BLaER1 (cell line): ENCODE data around the gene BTN2A1.

Source experiments
- H3K27ac ChIP-seq: shearing (Covaris generic); formaldehyde crosslinking; 2 replicates; pipeline ENCODE4 v1.8.1; 2022
- H3K27me3 ChIP-seq: shearing (Covaris generic); formaldehyde crosslinking; 2 replicates; pipeline ENCODE4 v1.8.1; 2022
- H3K36me3 ChIP-seq: shearing (Covaris generic); formaldehyde crosslinking; 2 replicates; pipeline ENCODE4 v1.8.1; 2022
- H3K4me1 ChIP-seq: shearing (Covaris generic); formaldehyde crosslinking; 2 replicates; pipeline ENCODE4 v1.8.1; 2022
- H3K4me2 ChIP-seq: shearing (Covaris generic); formaldehyde crosslinking; 2 replicates; pipeline ENCODE4 v1.8.1; 2022
- H3K4me3 ChIP-seq: shearing (Covaris generic); formaldehyde crosslinking; 2 replicates; pipeline ENCODE4 v1.8.1; 2022
- H3K9ac ChIP-seq: shearing (Covaris generic); formaldehyde crosslinking; 2 replicates; pipeline ENCODE4 v1.8.1; 2022
- H3K9me3 ChIP-seq: shearing (Covaris generic); formaldehyde crosslinking; 2 replicates; pipeline ENCODE4 v1.8.1; 2022
- H4K20me1 ChIP-seq: shearing (Covaris generic); formaldehyde crosslinking; 2 replicates; pipeline ENCODE4 v1.8.1; 2022
- Cebpa-rat ChIP-seq: shearing (Covaris generic); IDR thresholded peaks from 2 replicates; pipeline ENCODE4 v1.8.1; 2022

Gene BTN2A1

DNA sequence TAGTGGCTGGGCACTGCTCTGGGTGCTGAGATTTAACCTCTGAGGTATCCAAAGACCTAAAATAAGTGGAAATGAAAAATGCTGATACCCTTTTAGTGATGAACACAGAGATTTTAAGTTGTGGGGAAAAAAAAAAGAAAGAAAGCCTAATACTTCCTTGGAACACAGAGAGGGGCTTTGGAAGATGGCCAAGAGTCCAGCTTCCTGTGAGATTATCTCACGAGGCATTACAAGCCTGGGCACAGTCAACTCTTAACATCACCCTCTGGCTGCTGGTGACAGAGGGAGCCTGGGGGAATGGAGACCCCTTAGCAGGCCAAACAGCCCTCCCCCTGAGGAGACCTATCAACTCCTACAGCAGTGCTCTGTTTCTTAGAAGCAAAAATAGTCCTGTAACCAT, 19.7 kb downstream of the BTN2A1 start:
- H3K9me3 ChIP-seq: peaks cover 36% of the 10 kb centered on the region
- H3K9ac ChIP-seq: no peak overlapping the region
- no peak overlapping the region for H3K27ac ChIP-seq
- H4K20me1 ChIP-seq: no peaks in the 10 kb centered on the region
- no peak overlapping the region for H3K4me3 ChIP-seq
- no peaks in the 10 kb centered on the region for H3K27me3 ChIP-seq
- no peak for TF ChIP-seq Cebpa-rat
- no peak overlapping the region for H3K4me2 ChIP-seq
- H3K4me1 ChIP-seq: peaks cover 27% of the 10 kb centered on the region
- peaks cover 6% of the 10 kb centered on the region for H3K36me3 ChIP-seq

GRCh38 chr6:26478100-26478984, 20.6 kb downstream of the BTN2A1 start:
- Histone ChIP-seq H3K4me2 (no peak overlapping the region), H3K4me1 (peaks cover 29% of the 10 kb centered on the region), H3K27ac (no peak overlapping the region), H3K36me3 (no peaks in the 10 kb centered on the region), H3K9ac (no peak overlapping the region), H4K20me1 (no peaks in the 10 kb centered on the region), H3K4me3 (no peak overlapping the region), H3K27me3 (no peaks in the 10 kb centered on the region), H3K9me3 (peaks cover 28% of the 10 kb centered on the region)
- TF ChIP-seq Cebpa-rat: no peak

DNA sequence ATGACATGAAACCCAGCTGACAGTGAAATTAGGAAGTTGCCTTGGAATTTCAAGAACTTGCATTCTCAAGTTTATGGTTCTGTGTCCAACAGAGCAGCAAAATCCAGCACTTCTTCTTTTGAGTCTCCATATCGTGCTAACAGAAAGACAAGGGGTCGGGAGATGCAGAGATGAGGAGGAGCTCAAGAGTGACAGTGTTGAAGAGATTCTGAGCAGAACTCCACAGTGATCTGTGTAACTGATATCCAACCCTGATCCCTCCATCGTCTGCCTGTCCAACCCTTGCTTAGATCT, 21.2 kb downstream of the BTN2A1 start:
- Histone ChIP-seq H3K9me3 (peaks cover 34% of the 10 kb centered on the region), H3K4me1 (peaks cover 29% of the 10 kb centered on the region), H3K27ac (no peak overlapping the region), H3K4me2 (no peak overlapping the region), H3K4me3 (no peak overlapping the region), H4K20me1 (no peaks in the 10 kb centered on the region), H3K27me3 (no peaks in the 10 kb centered on the region), H3K36me3 (no peaks in the 10 kb centered on the region), H3K9ac (no peak overlapping the region)
- TF ChIP-seq Cebpa-rat: no peak

DNA sequence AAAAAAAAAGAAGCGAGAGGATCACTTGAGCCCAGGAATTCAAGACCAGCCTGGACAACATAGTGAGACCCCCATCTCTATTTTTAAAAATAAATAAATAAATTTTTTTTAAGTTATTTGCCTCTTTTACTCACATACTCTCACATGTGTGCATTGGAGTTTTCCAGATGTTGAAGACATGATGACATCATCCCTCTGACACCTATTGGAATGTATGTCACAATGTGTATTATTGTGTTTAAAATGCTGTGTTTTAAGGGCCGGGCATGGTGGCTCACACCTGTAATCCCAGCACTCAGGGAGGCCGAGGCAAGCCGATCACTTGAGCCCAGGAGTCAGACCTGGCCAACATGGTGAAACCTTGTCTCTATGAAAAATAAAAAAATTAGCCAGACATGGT, 24.6 kb downstream of the BTN2A1 start:
- Histone ChIP-seq H3K9ac (no peak overlapping the region), H4K20me1 (no peaks in the 10 kb centered on the region), H3K36me3 (no peaks in the 10 kb centered on the region), H3K4me1 (peaks cover 18% of the 10 kb centered on the region), H3K27me3 (no peaks in the 10 kb centered on the region), H3K27ac (no peak overlapping the region), H3K4me2 (no peak overlapping the region), H3K9me3 (peaks cover 43% of the 10 kb centered on the region), H3K4me3 (no peak overlapping the region)
- TF ChIP-seq Cebpa-rat: no peak

DNA sequence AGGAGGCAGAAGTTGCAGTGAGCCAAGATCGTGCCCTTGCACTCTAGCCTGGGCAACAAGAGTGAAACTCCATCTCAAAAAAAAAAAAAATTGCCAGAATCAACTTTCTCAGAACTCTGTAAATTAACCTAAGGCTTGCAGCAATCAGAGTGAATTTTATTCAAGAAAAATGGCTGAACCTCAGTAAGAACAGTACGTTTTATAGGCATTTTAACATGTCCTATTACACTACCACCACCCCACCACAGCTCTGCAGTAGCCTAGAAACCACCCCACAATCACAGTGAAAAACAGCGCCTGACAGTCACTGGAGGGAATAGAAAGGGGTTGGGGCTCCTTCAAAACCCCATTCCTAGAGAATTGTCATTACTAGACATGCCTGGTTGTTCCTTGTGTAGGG, 26.0 kb downstream of the BTN2A1 start:
- H4K20me1 ChIP-seq: no peaks in the 10 kb centered on the region
- H3K27me3 ChIP-seq: no peaks in the 10 kb centered on the region
- TF ChIP-seq Cebpa-rat: no peak
- peaks cover 55% of the 10 kb centered on the region for H3K9me3 ChIP-seq
- H3K4me3 ChIP-seq: no peak overlapping the region
- no peak overlapping the region for H3K9ac ChIP-seq
- H3K36me3 ChIP-seq: no peaks in the 10 kb centered on the region
- no peak overlapping the region for H3K4me2 ChIP-seq
- H3K4me1 ChIP-seq: peaks cover 17% of the 10 kb centered on the region
- H3K27ac ChIP-seq: no peak overlapping the region

DNA sequence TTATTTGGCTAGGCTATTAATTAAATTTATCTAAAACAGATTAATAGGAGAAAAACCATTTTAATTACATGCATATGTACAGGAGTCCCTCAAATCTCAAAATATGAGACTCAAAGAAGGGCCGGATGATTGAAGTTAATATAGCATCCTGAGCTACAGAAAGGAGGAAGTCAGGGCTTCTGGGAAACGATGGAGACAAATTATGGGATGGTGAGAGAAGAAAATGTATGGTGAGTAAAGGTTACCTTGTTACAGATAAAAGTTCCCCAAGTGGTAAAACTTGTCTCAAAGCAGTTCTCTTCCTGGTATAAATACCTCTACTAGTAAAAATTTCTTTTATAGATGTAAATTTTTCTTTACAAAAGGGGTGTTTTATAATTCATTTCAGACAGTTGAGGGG, 26.4 kb downstream of the BTN2A1 start:
- H3K27me3 ChIP-seq: no peaks in the 10 kb centered on the region
- no peak for TF ChIP-seq Cebpa-rat

DNA sequence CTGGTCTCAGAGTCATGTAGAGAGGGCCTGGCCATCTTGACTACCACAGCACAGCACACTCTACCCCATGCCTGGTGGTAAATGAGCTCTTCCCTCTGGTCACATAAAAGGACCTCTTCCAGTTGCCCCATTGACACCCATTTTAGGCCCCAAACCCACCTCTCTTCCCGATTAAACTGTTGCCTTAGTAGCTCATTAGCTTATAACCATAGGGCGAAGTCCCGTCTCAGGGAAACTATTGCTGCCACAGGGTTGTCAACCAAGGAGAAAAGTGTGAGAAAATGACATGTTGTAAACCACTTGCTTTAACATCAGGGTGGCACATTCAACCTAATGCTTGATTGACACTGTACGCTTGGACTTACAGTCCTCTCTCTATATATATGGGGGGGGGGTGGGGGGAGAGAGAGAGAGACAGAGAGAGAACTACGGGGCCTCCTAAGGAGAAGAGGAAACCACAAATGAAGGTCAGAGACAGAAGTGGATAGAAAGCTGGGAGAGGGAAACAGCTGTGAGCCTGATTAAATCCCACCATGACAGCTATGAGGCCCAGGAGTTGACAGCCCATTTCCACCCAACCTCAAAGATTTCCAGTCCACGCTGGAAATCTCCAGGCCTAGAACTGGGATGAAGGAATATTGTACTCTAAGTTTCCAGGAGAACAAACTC, 27.5 kb downstream of the BTN2A1 start:
- H3K4me2 ChIP-seq: 0 out of 2 replicates have a peak overlapping the region, but pooled peaks have one; percentile 18
- no peak overlapping the region for H3K27ac ChIP-seq
- no peaks in the 10 kb centered on the region for H4K20me1 ChIP-seq
- peaks cover 17% of the 10 kb centered on the region for H3K4me1 ChIP-seq
- no peaks in the 10 kb centered on the region for H3K27me3 ChIP-seq
- no peak overlapping the region for H3K4me3 ChIP-seq
- H3K9me3 ChIP-seq: peaks cover 47% of the 10 kb centered on the region
- no peak overlapping the region for H3K9ac ChIP-seq
- no peaks in the 10 kb centered on the region for H3K36me3 ChIP-seq
- no peak for TF ChIP-seq Cebpa-rat

More for the DNA sequence above, 26.4 kb downstream of the BTN2A1 start:
- H3K4me3 ChIP-seq: no peak overlapping the region
- no peaks in the 10 kb centered on the region for H3K36me3 ChIP-seq
- peaks cover 55% of the 10 kb centered on the region for H3K9me3 ChIP-seq
- no peak overlapping the region for H3K27ac ChIP-seq
- no peak overlapping the region for H3K4me2 ChIP-seq
- no peaks in the 10 kb centered on the region for H4K20me1 ChIP-seq
- no peak overlapping the region for H3K9ac ChIP-seq
- peaks cover 17% of the 10 kb centered on the region for H3K4me1 ChIP-seq

DNA sequence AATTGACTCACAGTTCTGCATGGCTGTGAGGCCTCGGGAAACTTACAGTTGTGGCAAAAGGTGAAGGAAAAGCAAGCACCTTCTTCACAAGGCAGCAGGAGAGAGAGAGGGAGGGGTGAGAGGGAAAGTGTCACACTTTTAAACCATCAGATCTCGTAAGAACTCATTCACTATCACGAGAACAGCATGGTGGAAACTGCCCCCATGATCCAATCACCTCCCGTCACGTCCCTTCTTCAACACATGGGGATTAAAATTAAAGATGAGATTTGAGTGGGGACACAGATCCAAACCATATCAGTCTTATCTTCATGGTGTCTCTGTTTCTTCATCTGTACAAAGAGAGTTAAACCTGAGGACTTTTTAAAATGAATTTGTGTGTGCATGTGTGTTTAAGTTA, 28.6 kb downstream of the BTN2A1 start:
- Histone ChIP-seq H3K4me1 (peaks cover 17% of the 10 kb centered on the region), H3K27me3 (no peaks in the 10 kb centered on the region), H3K9me3 (peaks cover 36% of the 10 kb centered on the region), H3K4me2 (no peak overlapping the region), H3K4me3 (no peak overlapping the region), H3K36me3 (no peaks in the 10 kb centered on the region), H4K20me1 (no peaks in the 10 kb centered on the region), H3K9ac (no peak overlapping the region), H3K27ac (no peak overlapping the region)
- no peak for TF ChIP-seq Cebpa-rat

GRCh38 chr6:26487466-26487865, 29.7 kb downstream of the BTN2A1 start:
- H3K9me3 ChIP-seq: peaks cover 27% of the 10 kb centered on the region
- H3K4me2 ChIP-seq: no peak overlapping the region
- H3K9ac ChIP-seq: no peak overlapping the region
- peaks cover 17% of the 10 kb centered on the region for H3K4me1 ChIP-seq
- no peaks in the 10 kb centered on the region for H3K27me3 ChIP-seq
- H4K20me1 ChIP-seq: no peaks in the 10 kb centered on the region
- no peak for TF ChIP-seq Cebpa-rat
- H3K36me3 ChIP-seq: no peaks in the 10 kb centered on the region
- no peak overlapping the region for H3K4me3 ChIP-seq
- H3K27ac ChIP-seq: no peak overlapping the region

DNA sequence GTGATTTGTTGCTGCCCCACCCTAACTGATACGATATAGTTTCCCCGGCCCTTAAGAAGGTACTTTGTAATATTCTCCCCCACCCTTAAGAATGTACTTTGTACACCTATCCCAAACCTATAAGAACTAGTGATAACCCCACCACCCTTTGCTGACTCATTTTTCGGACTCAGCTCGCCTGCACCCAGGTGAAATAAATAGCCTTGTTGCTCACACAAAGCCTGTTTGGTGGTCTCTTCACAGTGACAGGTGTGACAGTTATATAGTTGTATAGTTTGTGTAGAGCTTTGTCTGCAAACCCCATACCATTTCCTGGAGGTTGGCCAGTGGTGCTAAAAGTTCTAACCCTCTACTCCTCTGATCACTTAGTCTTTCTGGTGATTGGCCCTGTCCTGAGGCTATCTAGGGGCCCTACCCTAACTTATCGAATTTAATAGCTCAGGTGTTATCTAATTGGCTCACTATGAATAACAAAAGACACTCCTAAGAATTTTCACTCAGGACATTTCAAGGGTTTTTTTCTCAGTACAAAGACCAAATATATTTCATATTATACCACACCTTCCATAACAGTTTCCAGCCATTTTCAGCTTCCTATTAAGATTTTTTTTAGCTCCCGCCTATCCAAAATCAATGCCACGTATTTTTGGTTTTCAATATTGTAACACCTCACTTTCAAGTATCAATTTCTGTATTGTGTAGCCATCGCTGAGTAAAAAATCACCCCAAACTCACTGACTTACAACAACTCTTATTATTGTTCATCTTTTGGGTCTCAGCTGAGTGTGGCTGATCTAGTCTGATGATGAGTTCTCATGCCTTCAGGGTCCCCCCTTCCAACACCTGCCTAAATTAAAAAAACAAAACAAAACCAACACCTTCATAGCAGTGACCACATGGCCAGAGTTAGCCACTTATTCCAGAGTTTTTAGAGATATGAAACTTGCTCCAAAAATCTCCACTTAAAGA, 32.5 kb downstream of the BTN2A1 start:
- no peaks in the 10 kb centered on the region for H3K27me3 ChIP-seq
- no peaks in the 10 kb centered on the region for H4K20me1 ChIP-seq

More for the DNA sequence above, 32.5 kb downstream of the BTN2A1 start:
- H3K4me2 ChIP-seq: no peak overlapping the region
- H3K36me3 ChIP-seq: no peaks in the 10 kb centered on the region
- peaks cover 19% of the 10 kb centered on the region for H3K9me3 ChIP-seq
- peaks cover 5% of the 10 kb centered on the region for H3K4me1 ChIP-seq
- no peak for TF ChIP-seq Cebpa-rat
- no peak overlapping the region for H3K4me3 ChIP-seq
- no peak overlapping the region for H3K9ac ChIP-seq
- H3K27ac ChIP-seq: no peak overlapping the region
